ENCODE data around the gene ELL2. TPM values are rescaled to one million over a fixed set of nuclear protein-coding genes. Genes with fewer than 3 reads are reported as not detected.

The ELL2 gene
- total and polyA plus RNA-seq, 4 donors: 12.3 to 79.6 (median 49.0) TPM

DNA sequence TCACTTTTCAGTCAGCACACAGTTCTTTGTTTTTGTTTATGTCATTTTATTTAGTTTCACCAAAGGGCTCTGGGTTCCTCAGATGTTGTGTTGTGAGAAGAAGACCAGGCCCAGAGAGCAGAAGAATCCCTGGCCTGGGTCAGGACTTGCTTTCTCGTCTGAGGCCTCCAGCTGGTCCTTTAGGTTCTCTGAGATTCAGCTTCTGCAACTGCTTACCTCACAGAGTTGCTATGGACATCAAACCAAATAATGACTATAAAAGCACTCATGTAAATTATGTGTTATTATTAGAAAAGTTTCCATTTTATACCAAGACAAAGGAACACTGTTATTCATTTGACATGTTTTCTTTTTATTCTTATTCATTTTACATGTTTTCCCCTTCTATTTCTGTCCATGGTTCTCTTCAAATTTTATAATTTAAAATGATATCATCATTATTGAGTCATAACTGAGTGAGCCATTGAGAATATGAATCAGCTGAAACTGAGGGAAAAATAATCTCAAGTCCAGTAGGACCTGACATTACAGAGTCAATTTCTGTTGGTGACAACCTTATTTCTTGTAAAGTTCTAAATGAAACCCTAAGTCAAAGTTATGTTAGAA, 95.1 kb downstream of the ELL2 start:
- Histone ChIP-seq H3K9me3 (ENCODE audit: control insufficient read depth in 4 of 4, insufficient read depth in 3 of 4, low read length in 3 of 4) (no peaks in the 10 kb centered on the region), H3K27ac (ENCODE audit: low read depth in 1 of 2, low read length in 1 of 2) (peak overlapping the region in 1 of 2 donors; percentile 45), H3K36me3 (ENCODE audit: control insufficient read depth in 4 of 4, insufficient read depth in 4 of 4, low read length in 4 of 4) (no peaks in the 10 kb centered on the region), H3K4me1 (ENCODE audit: control insufficient read depth in 5 of 5, insufficient read depth in 5 of 5, low read length in 5 of 5) (peaks cover 0 to 20% (median 11%) of the 10 kb centered on the region in 5 donors), H3K9ac (ENCODE audit: insufficient read depth in 1 of 2, low read length in 2 of 2) (no peak overlapping the region), H3K4me3 (no peak overlapping the region), H3K27me3 (ENCODE audit: control insufficient read depth in 3 of 3, insufficient read depth in 3 of 3, low read length in 2 of 3) (no peaks in the 10 kb centered on the region)
- TF ChIP-seq, protein P1, sequence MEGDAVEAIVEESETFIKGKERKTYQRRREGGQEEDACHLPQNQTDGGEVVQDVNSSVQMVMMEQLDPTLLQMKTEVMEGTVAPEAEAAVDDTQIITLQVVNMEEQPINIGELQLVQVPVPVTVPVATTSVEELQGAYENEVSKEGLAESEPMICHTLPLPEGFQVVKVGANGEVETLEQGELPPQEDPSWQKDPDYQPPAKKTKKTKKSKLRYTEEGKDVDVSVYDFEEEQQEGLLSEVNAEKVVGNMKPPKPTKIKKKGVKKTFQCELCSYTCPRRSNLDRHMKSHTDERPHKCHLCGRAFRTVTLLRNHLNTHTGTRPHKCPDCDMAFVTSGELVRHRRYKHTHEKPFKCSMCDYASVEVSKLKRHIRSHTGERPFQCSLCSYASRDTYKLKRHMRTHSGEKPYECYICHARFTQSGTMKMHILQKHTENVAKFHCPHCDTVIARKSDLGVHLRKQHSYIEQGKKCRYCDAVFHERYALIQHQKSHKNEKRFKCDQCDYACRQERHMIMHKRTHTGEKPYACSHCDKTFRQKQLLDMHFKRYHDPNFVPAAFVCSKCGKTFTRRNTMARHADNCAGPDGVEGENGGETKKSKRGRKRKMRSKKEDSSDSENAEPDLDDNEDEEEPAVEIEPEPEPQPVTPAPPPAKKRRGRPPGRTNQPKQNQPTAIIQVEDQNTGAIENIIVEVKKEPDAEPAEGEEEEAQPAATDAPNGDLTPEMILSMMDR (IDR thresholded peaks at IDR 0.05; ENCODE audit: control extremely low read depth, extremely low read depth): no peak
- DNase-seq (no peak), ATAC-seq (ENCODE audit: insufficient read depth, low FRiP score) (no peak)
- 86 to 90% methylated on average over 1 of the region's 1 CpG for WGBS, 2 donors

DNA sequence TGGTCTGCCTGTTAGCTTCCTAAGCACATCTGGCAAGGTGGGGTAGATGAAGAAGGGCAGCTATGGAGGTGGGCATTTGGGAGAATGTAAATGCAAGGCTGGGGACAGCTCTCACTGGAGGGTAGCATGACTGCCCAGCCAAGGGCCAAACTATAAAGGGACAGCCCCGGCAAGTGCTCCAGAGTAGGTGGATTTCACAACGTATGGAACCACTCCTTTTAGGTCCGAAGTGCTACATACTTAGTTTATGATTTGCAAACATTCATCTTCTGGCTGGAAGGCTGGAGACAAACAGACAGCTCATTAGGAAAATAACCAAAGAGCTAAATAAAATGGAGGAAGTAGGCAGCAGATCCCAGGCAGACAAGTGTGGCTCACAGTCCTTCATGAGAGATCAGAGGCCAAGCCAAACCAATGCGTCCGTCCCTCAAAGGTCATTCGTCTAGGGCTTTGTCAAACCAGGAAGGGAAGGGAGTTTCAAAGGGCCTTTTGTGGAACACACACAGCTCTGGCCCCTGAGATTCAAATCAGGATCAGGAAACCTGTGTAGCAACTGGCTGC, 96.6 kb downstream of the ELL2 start:
- Histone ChIP-seq H3K4me3 (no peak overlapping the region), H3K9me3 (ENCODE audit: control insufficient read depth in 4 of 4, insufficient read depth in 3 of 4, low read length in 3 of 4) (no peaks in the 10 kb centered on the region), H3K27ac (ENCODE audit: low read depth in 1 of 2, low read length in 1 of 2) (peak overlapping the region in 1 of 2 donors; percentile 73), H3K4me1 (ENCODE audit: control insufficient read depth in 5 of 5, insufficient read depth in 5 of 5, low read length in 5 of 5) (peaks cover 4 to 28% (median 18%) of the 10 kb centered on the region in 5 donors), H3K9ac (ENCODE audit: insufficient read depth in 1 of 2, low read length in 2 of 2) (no peak overlapping the region), H3K36me3 (ENCODE audit: control insufficient read depth in 4 of 4, insufficient read depth in 4 of 4, low read length in 4 of 4) (no peaks in the 10 kb centered on the region), H3K27me3 (ENCODE audit: control insufficient read depth in 3 of 3, insufficient read depth in 3 of 3, low read length in 2 of 3) (no peaks in the 10 kb centered on the region)
- DNase-seq: no peak
- ATAC-seq (ENCODE audit: insufficient read depth, low FRiP score): no peak
- TF ChIP-seq, protein P1 (IDR thresholded peaks at IDR 0.05; ENCODE audit: control extremely low read depth, extremely low read depth): no peak
- WGBS, 2 donors: 64 to 76% methylated on average over 6 of the region's 6 CpGs

DNA sequence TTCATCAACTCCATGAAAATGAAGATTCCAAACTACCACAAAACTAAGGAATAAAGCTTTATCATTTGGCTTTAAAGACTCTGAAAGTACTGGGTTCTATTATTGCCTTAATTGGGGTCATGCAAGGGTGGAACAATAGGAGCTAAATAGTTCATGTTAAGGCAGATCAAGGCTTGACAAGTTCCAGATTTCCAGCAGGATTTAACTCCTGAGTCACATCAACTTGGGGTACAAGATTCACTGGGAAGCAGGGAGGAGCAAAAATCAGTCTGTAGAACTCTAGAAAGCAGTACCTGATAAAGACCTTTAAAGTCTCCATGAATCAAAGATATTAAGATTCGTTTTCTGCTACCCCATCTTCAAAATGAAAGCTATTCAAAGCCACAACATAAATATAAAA, 97.2 kb downstream of the ELL2 start:
- no peak overlapping the region for H3K27ac ChIP-seq (ENCODE audit: low read depth in 1 of 2, low read length in 1 of 2)
- WGBS, 2 donors: 89% methylated on average over 1 of the region's 1 CpG

More for the DNA sequence above, 97.2 kb downstream of the ELL2 start:
- H3K9ac ChIP-seq (ENCODE audit: insufficient read depth in 1 of 2, low read length in 2 of 2): no peak overlapping the region
- DNase-seq (no peak), ATAC-seq (ENCODE audit: insufficient read depth, low FRiP score) (no peak)
- TF ChIP-seq, protein P1 (IDR thresholded peaks at IDR 0.05; ENCODE audit: control extremely low read depth, extremely low read depth): no peak
- H3K36me3 ChIP-seq (ENCODE audit: control insufficient read depth in 4 of 4, insufficient read depth in 4 of 4, low read length in 4 of 4): no peaks in the 10 kb centered on the region
- H3K4me1 ChIP-seq (ENCODE audit: control insufficient read depth in 5 of 5, insufficient read depth in 5 of 5, low read length in 5 of 5): peaks cover 4 to 32% (median 18%) of the 10 kb centered on the region in 5 donors
- H3K9me3 ChIP-seq (ENCODE audit: control insufficient read depth in 4 of 4, insufficient read depth in 3 of 4, low read length in 3 of 4): no peaks in the 10 kb centered on the region
- no peaks in the 10 kb centered on the region for H3K27me3 ChIP-seq (ENCODE audit: control insufficient read depth in 3 of 3, insufficient read depth in 3 of 3, low read length in 2 of 3)
- no peak overlapping the region for H3K4me3 ChIP-seq
